Measurements from ENCODE around the gene SLC39A6. TPM values are rescaled to one million over a fixed set of nuclear protein-coding genes. Genes with fewer than 3 reads are reported as not detected.

Gene SLC39A6
- total RNA-seq, 1 experiment from 2014 or later: 47.6 TPM

DNA sequence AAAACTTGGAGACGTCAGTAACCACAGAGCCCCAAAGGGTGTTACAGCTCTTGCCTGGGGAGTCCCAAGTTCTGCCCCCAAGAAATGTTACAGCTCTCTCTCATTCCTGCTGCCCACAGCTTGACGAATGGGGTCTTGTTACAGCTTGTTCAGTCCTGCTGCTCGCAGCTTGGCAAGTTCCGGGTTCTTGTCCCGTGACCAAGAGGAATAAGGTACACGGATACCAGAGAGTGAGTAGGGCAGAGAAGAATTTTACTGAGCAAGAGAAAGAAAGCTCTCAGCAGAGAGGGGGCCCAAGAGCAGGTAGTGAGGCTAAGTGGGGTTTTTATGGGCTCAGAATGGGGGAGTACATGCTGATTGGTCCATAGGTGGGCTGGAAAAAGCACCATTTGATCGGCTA lies 27.2 kb downstream of the SLC39A6 start:
- CTCF ChIA-PET: no interaction called here
- intact Hi-C loops (cut with micrococcal nuclease; ENCODE audit: unreplicated experiment): no loop called here
- H3K27ac ChIP-seq (ENCODE audit: low read length): no peak overlapping the region

DNA sequence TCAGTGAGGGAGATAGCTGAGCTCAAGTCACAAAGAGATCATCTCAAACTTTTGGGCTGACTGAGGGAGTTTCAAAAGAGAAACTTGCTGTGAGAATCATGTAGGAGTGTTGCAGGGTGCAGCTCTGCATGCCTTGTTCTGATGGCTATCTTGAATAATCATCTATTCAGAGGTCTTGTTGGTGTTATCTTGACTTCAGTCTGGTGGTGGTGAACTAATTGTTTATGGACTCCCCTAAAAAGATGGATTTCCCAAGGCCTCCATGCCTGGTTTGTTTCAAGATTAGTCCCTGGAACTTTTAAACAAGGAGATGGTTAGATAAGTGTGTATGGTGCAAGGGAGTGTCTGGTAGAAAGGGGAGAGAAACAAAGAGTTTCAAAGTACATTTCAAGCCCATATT lies 29.8 kb downstream of the SLC39A6 start:
- H3K36me3 ChIP-seq (ENCODE audit: control insufficient read depth, insufficient read depth, low read length): no peaks in the 10 kb centered on the region
- BruUV-seq (replicated peaks): no TSS peak
- POLR2A ChIA-PET: no interaction called here
- H3K27me3 ChIP-seq (ENCODE audit: control insufficient read depth, insufficient read depth, low read length): no peaks in the 10 kb centered on the region
- TF ChIP-seq, protein P1, sequence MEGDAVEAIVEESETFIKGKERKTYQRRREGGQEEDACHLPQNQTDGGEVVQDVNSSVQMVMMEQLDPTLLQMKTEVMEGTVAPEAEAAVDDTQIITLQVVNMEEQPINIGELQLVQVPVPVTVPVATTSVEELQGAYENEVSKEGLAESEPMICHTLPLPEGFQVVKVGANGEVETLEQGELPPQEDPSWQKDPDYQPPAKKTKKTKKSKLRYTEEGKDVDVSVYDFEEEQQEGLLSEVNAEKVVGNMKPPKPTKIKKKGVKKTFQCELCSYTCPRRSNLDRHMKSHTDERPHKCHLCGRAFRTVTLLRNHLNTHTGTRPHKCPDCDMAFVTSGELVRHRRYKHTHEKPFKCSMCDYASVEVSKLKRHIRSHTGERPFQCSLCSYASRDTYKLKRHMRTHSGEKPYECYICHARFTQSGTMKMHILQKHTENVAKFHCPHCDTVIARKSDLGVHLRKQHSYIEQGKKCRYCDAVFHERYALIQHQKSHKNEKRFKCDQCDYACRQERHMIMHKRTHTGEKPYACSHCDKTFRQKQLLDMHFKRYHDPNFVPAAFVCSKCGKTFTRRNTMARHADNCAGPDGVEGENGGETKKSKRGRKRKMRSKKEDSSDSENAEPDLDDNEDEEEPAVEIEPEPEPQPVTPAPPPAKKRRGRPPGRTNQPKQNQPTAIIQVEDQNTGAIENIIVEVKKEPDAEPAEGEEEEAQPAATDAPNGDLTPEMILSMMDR (IDR thresholded peaks at IDR 0.05): no peak
- TF ChIP-seq, protein P2, sequence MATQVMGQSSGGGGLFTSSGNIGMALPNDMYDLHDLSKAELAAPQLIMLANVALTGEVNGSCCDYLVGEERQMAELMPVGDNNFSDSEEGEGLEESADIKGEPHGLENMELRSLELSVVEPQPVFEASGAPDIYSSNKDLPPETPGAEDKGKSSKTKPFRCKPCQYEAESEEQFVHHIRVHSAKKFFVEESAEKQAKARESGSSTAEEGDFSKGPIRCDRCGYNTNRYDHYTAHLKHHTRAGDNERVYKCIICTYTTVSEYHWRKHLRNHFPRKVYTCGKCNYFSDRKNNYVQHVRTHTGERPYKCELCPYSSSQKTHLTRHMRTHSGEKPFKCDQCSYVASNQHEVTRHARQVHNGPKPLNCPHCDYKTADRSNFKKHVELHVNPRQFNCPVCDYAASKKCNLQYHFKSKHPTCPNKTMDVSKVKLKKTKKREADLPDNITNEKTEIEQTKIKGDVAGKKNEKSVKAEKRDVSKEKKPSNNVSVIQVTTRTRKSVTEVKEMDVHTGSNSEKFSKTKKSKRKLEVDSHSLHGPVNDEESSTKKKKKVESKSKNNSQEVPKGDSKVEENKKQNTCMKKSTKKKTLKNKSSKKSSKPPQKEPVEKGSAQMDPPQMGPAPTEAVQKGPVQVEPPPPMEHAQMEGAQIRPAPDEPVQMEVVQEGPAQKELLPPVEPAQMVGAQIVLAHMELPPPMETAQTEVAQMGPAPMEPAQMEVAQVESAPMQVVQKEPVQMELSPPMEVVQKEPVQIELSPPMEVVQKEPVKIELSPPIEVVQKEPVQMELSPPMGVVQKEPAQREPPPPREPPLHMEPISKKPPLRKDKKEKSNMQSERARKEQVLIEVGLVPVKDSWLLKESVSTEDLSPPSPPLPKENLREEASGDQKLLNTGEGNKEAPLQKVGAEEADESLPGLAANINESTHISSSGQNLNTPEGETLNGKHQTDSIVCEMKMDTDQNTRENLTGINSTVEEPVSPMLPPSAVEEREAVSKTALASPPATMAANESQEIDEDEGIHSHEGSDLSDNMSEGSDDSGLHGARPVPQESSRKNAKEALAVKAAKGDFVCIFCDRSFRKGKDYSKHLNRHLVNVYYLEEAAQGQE (IDR thresholded peaks at IDR 0.05; ENCODE audit: insufficient read depth in 1 of 2, low read depth in 2 of 2, low read length in 1 of 2): no peak
- TF ChIP-seq TCF7L2 (IDR thresholded peaks at IDR 0.05; ENCODE audit: low read depth, low read length) (no peak), SIN3A (IDR thresholded peaks at IDR 0.05; ENCODE audit: borderline replicate concordance, insufficient read depth, low read depth, low read length) (no peak), POLR2AphosphoS5 (IDR thresholded peaks at IDR 0.05; ENCODE audit: low read depth, low read length) (no peak)
- in situ Hi-C loops (cut with HindIII; ENCODE audit: low pct_unique_long_range_greater_than_20kb, low sequenced_read_pairs) (no loop called here), intact Hi-C loops (cut with micrococcal nuclease; ENCODE audit: unreplicated experiment) (loop anchor here (5.0 kb wide), 1 partner anchor 183 kb away; no protein-coding TSS in a partner anchor)
- no peaks in the 10 kb centered on the region for H3K4me1 ChIP-seq (ENCODE audit: control insufficient read depth, insufficient read depth, low read length)
- no peaks in the 10 kb centered on the region; the same call in 1 of the 2 replicates for H3K9me3 ChIP-seq (ENCODE audit: control insufficient read depth, insufficient read depth, low read depth, low read length)
- H3K27ac ChIP-seq (ENCODE audit: low read length): no peak overlapping the region
- H3K4me3 ChIP-seq (ENCODE audit: low read depth in 2 of 2, low read length in 2 of 2): no peak overlapping the region
- CTCF ChIA-PET: interaction anchor here (1.2 kb wide), 1 partner anchor 185 kb away, joined by 4 read pairs; no protein-coding TSS in a partner anchor
- no peak for ATAC-seq
- DNase-seq (ENCODE audit: low read depth, low spot score): no peak

More for the DNA sequence above, 27.2 kb downstream of the SLC39A6 start:
- Histone ChIP-seq H3K9me3 (ENCODE audit: control insufficient read depth, insufficient read depth, low read depth, low read length) (no peaks in the 10 kb centered on the region; the same call in 1 of the 2 replicates), H3K4me3 (ENCODE audit: low read depth in 2 of 2, low read length in 2 of 2) (no peak overlapping the region), H3K27me3 (ENCODE audit: control insufficient read depth, insufficient read depth, low read length) (no peaks in the 10 kb centered on the region), H3K4me1 (ENCODE audit: control insufficient read depth, insufficient read depth, low read length) (no peaks in the 10 kb centered on the region), H3K36me3 (ENCODE audit: control insufficient read depth, insufficient read depth, low read length) (no peaks in the 10 kb centered on the region)
- ATAC-seq (no peak), DNase-seq (ENCODE audit: low read depth, low spot score) (no peak)
- POLR2A ChIA-PET: interaction anchor here (0.6 kb wide), 1 partner anchor 75 kb away, joined by 3 read pairs; no protein-coding TSS in a partner anchor
- no TSS peak for BruUV-seq (replicated peaks)
- in situ Hi-C loops (cut with HindIII; ENCODE audit: low pct_unique_long_range_greater_than_20kb, low sequenced_read_pairs): no loop called here
- TF ChIP-seq POLR2AphosphoS5 (IDR thresholded peaks at IDR 0.05; ENCODE audit: low read depth, low read length) (no peak), SIN3A (IDR thresholded peaks at IDR 0.05; ENCODE audit: borderline replicate concordance, insufficient read depth, low read depth, low read length) (no peak), TCF7L2 (IDR thresholded peaks at IDR 0.05; ENCODE audit: low read depth, low read length) (no peak)
- TF ChIP-seq, protein P2 (IDR thresholded peaks at IDR 0.05; ENCODE audit: insufficient read depth in 1 of 2, low read depth in 2 of 2, low read length in 1 of 2): no peak
- TF ChIP-seq, protein P1 (IDR thresholded peaks at IDR 0.05): no peak

Measured in Panc1 (cell line).